NB4 (cell line): ENCODE results near the gene UVRAG.
A peak's percentile ranks its signal among the peaks of the same experiment; 100 is the strongest.

Experiments used
- DNase-seq: peaks from one replicate; pipeline ENCODE4 v3.0.0; 2010; ENCODE audit warnings: low read depth
- H3K4me3 ChIP-seq: one replicate; pipeline ENCODE4 v1.5.1; 2011; ENCODE audit warnings: mild to moderate bottlenecking, low read depth, low read length, moderate library complexity
- MYC ChIP-seq: IDR thresholded peaks from 2 replicates; pipeline ENCODE4 v1.6.1; 2011; ENCODE audit warnings: low read depth, low read length
- POLR2A ChIP-seq: IDR thresholded peaks from 2 replicates; pipeline ENCODE4 v1.6.1; 2011; ENCODE audit warnings: mild to moderate bottlenecking; ENCODE audit not compliant: insufficient read length; ENCODE audit errors: extremely low read depth
- TF ChIP-seq, protein P1 (sequence below): IDR thresholded peaks from one replicate; pipeline ENCODE4 v1.5.1; 2012; ENCODE audit warnings: low read depth, low read length
- TF ChIP-seq, protein P2 (sequence below): IDR thresholded peaks from 2 replicates; pipeline ENCODE4 v1.6.1; 2011; ENCODE audit warnings: low read depth, low read length

Gene UVRAG

DNA sequence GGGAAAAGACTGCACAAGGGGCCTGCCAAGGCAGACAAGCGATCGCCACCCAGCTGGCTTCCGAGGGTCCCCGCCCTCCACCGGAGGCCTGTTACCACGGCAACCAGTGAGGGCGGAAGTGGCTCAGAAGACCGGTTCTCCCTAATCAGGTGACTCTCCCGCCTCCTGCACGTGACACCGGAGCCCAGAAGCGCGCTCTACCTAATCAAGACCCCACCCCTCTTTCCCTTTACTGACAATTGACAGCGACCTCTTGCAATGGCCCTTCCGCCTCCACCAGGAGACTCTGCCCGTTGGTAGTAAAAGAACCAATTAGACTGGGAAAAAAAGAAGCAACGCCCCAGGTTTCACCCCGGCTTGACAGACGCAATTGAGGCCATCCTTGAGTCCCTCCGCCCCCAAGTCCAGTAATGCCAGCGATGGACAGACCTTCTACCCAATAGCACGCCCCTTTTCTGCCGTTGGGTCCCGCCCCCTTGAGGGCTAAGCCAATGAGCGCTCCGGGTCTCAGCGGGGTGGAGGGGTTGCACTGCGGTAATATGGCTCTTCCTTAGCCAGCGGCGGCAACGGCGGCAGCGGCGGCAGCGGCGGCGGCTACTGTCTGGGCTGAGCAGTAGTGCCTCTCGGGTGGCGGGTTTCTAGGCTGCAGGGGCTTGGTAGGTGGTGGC is at the start of gene UVRAG:
UVRAG (plus strand) TSS at position 534 of the 668 bp plus-strand sequence. CDS start 198 bp downstream, outside the sequence.
- peak; percentile 100 for DNase-seq
- TF ChIP-seq, protein P1, sequence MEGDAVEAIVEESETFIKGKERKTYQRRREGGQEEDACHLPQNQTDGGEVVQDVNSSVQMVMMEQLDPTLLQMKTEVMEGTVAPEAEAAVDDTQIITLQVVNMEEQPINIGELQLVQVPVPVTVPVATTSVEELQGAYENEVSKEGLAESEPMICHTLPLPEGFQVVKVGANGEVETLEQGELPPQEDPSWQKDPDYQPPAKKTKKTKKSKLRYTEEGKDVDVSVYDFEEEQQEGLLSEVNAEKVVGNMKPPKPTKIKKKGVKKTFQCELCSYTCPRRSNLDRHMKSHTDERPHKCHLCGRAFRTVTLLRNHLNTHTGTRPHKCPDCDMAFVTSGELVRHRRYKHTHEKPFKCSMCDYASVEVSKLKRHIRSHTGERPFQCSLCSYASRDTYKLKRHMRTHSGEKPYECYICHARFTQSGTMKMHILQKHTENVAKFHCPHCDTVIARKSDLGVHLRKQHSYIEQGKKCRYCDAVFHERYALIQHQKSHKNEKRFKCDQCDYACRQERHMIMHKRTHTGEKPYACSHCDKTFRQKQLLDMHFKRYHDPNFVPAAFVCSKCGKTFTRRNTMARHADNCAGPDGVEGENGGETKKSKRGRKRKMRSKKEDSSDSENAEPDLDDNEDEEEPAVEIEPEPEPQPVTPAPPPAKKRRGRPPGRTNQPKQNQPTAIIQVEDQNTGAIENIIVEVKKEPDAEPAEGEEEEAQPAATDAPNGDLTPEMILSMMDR, result no peak
- TF ChIP-seq POLR2A (peak; percentile 81), MYC (peak; percentile 77)
- TF ChIP-seq, protein P2, sequence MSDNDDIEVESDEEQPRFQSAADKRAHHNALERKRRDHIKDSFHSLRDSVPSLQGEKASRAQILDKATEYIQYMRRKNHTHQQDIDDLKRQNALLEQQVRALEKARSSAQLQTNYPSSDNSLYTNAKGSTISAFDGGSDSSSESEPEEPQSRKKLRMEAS, result peak; percentile 98
- peak within 1 kb of the TSS; percentile 75 for H3K4me3 ChIP-seq

DNA sequence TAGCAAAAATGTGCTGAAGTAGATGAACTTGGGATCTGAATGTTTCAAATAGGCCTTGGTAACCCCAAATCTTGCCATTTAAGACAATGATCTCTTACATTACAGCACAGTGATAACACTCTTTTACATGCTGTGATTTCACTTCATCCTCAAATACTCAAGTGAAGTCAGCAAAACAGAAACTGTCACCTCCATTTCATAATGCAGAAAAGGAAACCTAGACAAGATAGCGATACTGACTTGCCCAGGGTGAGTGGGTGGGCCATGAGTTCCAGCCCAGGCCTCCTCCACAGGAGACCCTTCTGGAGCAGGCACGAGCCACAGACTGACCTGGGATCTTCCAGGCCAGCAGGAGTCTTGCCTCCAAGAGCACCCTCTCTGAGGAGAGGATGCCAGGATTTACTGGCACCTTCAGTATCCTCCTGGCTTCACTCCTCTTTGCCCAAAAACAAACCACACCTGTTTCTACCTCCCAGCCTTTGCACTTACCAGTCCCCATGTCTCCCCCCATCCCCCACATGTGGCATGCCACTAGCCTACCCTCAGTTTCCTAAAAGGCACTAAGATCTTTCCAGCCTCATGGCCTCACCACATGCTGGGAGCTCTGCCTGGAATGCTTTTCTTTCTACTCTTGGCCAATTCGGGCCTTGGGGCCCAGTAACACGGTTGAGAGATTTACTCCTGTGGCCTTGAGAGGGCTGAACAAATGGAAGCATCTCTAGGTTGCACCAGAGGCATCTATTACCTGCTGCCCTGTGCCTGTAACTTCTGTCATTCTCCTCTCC is 48.4 kb upstream of the UVRAG start:
- no peak for DNase-seq
- TF ChIP-seq MYC, result no peak
- TF ChIP-seq, protein P2, result no peak
- TF ChIP-seq, protein P1, result no peak
- no peak for TF ChIP-seq POLR2A
- no peak overlapping the region for H3K4me3 ChIP-seq

DNA sequence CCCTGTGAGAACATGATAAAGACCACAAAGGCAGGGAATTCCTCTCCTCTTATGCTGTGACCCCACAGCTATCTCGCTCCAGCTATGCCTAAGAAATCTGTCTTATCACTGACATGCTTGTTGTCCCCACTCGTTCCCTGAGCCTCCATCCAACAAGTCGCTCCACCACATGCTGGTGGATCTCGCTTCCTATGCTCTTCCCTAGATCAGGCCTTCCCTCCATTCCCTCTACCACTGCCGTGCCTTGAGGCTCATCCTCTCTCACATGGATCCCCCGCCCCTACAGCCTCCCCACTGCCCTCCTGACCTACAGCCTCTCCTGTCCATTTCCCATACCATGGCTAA is 47.8 kb upstream of the UVRAG start:
- TF ChIP-seq MYC (no peak), POLR2A (no peak)
- TF ChIP-seq, protein P1, result no peak
- TF ChIP-seq, protein P2, result no peak
- no peak for DNase-seq

DNA sequence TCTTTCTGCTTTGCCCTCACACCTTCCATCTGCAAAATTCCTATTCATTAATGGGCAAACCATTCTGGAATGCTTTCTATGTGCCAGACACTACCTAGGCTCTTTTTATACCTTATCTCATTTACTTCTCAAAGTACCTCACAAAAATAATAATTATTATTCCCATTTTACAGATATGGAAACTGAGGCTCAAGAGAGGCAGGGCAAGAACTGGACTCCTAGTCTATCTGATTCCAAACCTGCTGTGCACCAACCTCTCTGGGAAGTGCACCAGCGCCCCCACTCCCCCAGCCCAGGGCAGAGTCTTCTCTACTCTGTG is 47.3 kb upstream of the UVRAG start:
- no peak for DNase-seq
- TF ChIP-seq, protein P2, result no peak
- TF ChIP-seq MYC (no peak), POLR2A (no peak)
- TF ChIP-seq, protein P1, result no peak
- H3K4me3 ChIP-seq, result no peak overlapping the region

More for the DNA sequence above, 47.8 kb upstream of the UVRAG start:
- H3K4me3 ChIP-seq, result no peak overlapping the region

DNA sequence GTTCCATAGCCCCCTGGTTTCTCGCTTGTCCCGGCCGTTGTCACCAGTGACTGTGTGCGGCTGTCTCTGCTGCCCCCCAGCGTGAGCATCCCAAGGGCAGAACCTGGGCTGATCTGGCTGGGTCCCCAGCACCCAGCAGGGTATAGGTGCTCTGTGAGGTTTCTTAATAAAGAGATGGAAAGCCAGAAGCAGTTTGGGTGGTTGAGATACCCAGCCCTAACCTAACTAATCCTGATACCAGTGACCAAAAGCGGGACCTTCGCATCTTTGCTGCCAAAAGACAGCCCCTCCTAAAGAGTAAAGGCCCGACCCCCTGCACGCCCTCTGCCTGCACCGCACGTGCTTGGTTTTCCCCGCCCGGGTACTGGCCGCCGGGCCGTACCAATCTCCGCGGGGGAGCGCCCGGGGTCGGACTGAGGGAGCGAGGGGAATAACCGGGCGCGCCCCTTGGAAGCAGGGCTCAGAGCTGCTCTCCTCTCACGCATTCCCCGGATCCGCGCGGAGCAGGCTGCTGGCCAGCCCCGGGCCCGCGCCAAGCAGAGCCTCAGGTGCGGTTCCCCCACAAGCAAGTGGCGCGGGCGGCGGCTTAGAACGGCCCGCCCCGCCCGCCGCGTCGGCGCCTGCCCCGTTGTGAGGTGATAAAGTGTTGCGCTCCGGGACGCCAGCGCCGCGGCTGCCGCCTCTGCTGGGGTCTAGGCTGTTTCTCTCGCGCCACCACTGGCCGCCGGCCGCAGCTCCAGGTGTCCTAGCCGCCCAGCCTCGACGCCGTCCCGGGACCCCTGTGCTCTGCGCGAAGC is 46.7 kb upstream of the UVRAG start, which contains the start of gene DGAT2:
DGAT2 (plus strand) TSS at position 667 of the 797 bp plus-strand sequence. CDS start 214 bp downstream, outside the sequence.
- peak within 1 kb of the TSS; percentile 46 for H3K4me3 ChIP-seq
- peak; percentile 92 for DNase-seq
- TF ChIP-seq, protein P2, result peak; percentile 97
- TF ChIP-seq, protein P1, result peak; percentile 67
- peak; percentile 97 for TF ChIP-seq MYC
- TF ChIP-seq POLR2A, result peak; percentile 44
